ENCODE data around the gene FTSJ3.

FTSJ3 gene

DNA sequence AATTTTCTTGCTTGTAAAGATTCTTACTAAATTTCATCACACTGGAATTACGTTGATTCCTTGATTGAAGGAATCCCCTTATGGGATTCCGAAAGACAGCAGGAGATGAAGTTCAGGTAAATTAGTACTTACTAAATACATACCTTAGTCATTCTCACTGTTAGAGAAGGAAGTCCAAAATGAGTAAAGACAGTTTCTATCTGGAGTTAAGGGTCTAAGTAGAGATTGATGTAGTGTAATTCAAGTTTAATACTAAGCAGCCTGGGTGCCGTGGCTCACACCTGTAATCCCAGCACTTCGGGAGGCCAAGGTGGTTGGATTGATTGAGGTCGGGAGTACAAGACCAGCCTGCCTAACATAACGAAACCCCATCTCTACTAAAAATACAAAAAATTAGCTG, 43.9 kb downstream of the FTSJ3 start:
- no peak for DNase-seq

DNA sequence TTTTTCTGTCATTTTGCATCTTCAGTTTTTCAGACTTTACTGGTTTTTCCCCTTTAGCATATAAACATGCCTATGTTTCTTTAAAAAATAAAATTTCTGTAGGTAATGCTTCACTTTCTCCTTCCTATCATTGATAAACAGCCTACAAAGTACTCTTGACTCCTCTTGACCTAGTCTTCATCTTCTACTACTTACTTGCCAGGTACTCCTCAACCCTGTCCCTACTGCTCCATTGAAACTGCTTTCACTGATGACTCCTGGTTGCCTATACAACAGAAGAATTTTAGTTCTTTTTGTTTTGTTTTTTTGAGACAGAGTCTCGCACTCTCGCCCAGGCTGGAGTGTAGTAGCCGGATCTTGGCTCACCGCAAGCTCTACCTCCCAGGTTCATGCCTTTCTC, 46.5 kb downstream of the FTSJ3 start:
- DNase-seq, result no peak

- no peak for DNase-seq
These were observed 47.0 kb downstream of the FTSJ3 start for GRCh38 chr17:63780507-63780906.

- no peak for DNase-seq
These were observed 52.0 kb downstream of the FTSJ3 start for GRCh38 chr17:63775420-63775819.

- no peak for DNase-seq
These were observed 52.5 kb downstream of the FTSJ3 start for GRCh38 chr17:63774969-63775265.

- peak; percentile 63 for DNase-seq
These were observed 53.1 kb downstream of the FTSJ3 start, which contains the start of gene DDX42 for GRCh38 chr17:63774141-63774968. TSS of gene DDX42 (plus strand) at chr17:63774170. CDS start at chr17:63787050, 12,880 bp downstream.

GRCh38 chr17:63773272-63774140, 54.0 kb downstream of the FTSJ3 start, which contains the start of gene CCDC47:
TSS of gene CCDC47 (minus strand) at chr17:63773597. CDS start at chr17:63766175, 7,422 bp downstream.
- DNase-seq, result peak; percentile 99

GRCh38 chr17:63772801-63773271, 54.6 kb downstream of the FTSJ3 start:
- DNase-seq, result peak; percentile 10

All from NCI-H1092 treated with DMSO at 0.1 percent for 48 hours (cell line).